Measurements from ENCODE around the gene MGME1. TPM values are rescaled to one million over a fixed set of nuclear protein-coding genes. Genes with fewer than 3 reads are reported as not detected.

Gene MGME1
- total RNA-seq, 1 experiment from 2014 or later, result 24.0 TPM

DNA sequence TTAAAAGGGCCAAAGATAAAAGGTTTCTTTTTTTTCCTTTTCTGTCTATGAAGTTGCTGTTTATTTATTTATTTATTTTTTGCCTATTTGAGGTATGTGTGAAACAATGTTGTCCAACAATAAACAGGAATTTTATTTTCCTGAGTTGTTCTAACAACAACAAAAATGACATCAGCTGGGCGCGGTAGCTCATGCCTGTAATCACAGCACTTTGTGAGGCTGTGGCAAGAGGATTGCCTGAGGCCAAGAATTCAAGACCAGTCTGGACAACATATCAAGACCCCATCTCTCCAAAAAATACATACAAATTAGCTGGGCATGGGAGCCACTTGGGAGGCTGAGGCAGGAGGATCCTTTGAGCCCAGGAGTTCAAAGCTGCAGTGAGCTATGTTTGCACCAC is 44.1 kb downstream of the MGME1 start:
- ChIA-PET POLR2A (interaction anchor here (0.6 kb wide), 1 partner anchor 454 kb away, joined by 3 read pairs; the partner anchor contains the start of gene DZANK1), CTCF (interaction anchor here (0.6 to 1.1 kb wide), 3 partner anchors 16 to 464 kb away, joined by 3 to 5 read pairs (median 4); no protein-coding TSS in a partner anchor)
- intact Hi-C loops (cut with micrococcal nuclease), result no loop called here
- DNase-seq (ENCODE audit: unreplicated experiment), result no peak
- H3K9me3 Mint-ChIP-seq (ENCODE audit: unreplicated experiment), result no peaks in the 10 kb centered on the region
- no peaks in the 10 kb centered on the region for H3K27me3 Mint-ChIP-seq (ENCODE audit: insufficient read depth, unreplicated experiment)
- H3K4me3 Mint-ChIP-seq (ENCODE audit: unreplicated experiment), result no peak overlapping the region
- no peaks in the 10 kb centered on the region for H3K4me1 Mint-ChIP-seq (ENCODE audit: insufficient read depth, unreplicated experiment)
- no peak overlapping the region for H3K27ac Mint-ChIP-seq (ENCODE audit: low read depth, unreplicated experiment)
- TF ChIP-seq CTCF (IDR thresholded peaks at IDR 0.05; ENCODE audit: unreplicated experiment), result no peak
- BruUV-seq (replicated peaks), result no TSS peak
- H3K36me3 Mint-ChIP-seq (ENCODE audit: insufficient read depth, unreplicated experiment), result no peaks in the 10 kb centered on the region

DNA sequence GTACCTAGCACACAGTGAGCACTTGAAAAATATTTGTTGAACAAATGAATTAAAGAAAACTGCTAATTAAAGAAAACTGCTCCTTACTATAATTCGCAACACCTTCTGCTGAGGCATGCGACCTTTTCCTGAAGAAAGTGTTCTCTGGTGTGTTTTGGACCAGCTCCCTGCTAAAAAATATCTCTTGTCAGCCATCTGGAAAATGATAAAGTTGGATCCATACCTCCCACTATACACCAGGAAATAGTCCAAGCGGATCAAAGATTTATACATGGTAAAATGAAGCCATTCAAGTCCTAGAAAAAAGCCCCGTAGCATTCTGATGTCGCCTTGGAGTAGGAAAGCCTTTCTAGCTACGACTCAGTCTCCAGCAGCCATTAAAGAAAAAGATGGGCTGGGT is 45.6 kb downstream of the MGME1 start:
- no peak for DNase-seq (ENCODE audit: unreplicated experiment)
- intact Hi-C loops (cut with micrococcal nuclease), result no loop called here
- no peak overlapping the region for H3K4me3 Mint-ChIP-seq (ENCODE audit: unreplicated experiment)
- ChIA-PET CTCF (interaction anchor here (0.7 to 2.2 kb wide), 2 partner anchors 18 to 1253 kb away, joined by 4 to 5 read pairs; no protein-coding TSS in a partner anchor), POLR2A (no interaction called here)
- no peaks in the 10 kb centered on the region for H3K9me3 Mint-ChIP-seq (ENCODE audit: unreplicated experiment)
- H3K27me3 Mint-ChIP-seq (ENCODE audit: insufficient read depth, unreplicated experiment), result no peaks in the 10 kb centered on the region
- no peak overlapping the region for H3K27ac Mint-ChIP-seq (ENCODE audit: low read depth, unreplicated experiment)
- H3K36me3 Mint-ChIP-seq (ENCODE audit: insufficient read depth, unreplicated experiment), result no peaks in the 10 kb centered on the region
- BruUV-seq (replicated peaks), result no TSS peak
- no peak for TF ChIP-seq CTCF (IDR thresholded peaks at IDR 0.05; ENCODE audit: unreplicated experiment)
- H3K4me1 Mint-ChIP-seq (ENCODE audit: insufficient read depth, unreplicated experiment), result no peaks in the 10 kb centered on the region

DNA sequence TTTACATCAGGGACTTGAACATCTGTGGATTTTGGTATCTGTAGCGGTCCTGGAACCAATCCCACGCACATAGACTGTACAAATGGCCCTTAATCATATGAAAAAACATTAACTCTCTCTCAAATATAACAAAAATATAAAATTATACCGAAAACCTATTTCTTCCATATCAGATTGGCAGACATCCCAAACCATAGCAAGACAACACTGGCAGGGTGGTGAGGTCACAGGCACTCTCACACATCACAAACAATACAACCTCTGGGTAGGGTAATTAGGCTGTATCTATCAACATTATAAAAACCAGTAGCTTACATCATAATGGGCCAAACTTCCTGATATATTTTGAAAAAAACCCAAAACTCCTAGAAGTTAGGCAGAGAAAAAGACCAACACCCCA is 48.0 kb downstream of the MGME1 start:
- no peak overlapping the region for H3K27ac Mint-ChIP-seq (ENCODE audit: low read depth, unreplicated experiment)
- no peaks in the 10 kb centered on the region for H3K36me3 Mint-ChIP-seq (ENCODE audit: insufficient read depth, unreplicated experiment)
- no TSS peak for BruUV-seq (replicated peaks)
- H3K27me3 Mint-ChIP-seq (ENCODE audit: insufficient read depth, unreplicated experiment), result no peaks in the 10 kb centered on the region
- no peak for TF ChIP-seq CTCF (IDR thresholded peaks at IDR 0.05; ENCODE audit: unreplicated experiment)
- POLR2A ChIA-PET, result no interaction called here
- no peaks in the 10 kb centered on the region for H3K4me1 Mint-ChIP-seq (ENCODE audit: insufficient read depth, unreplicated experiment)
- H3K9me3 Mint-ChIP-seq (ENCODE audit: unreplicated experiment), result no peaks in the 10 kb centered on the region
- no peak for DNase-seq (ENCODE audit: unreplicated experiment)
- intact Hi-C loops (cut with micrococcal nuclease), result no loop called here
- no peak overlapping the region for H3K4me3 Mint-ChIP-seq (ENCODE audit: unreplicated experiment)
- CTCF ChIA-PET, result interaction anchor here (0.7 to 1.1 kb wide), 2 partner anchors 15 to 176 kb away, joined by 3 to 4 read pairs; no protein-coding TSS in a partner anchor

DNA sequence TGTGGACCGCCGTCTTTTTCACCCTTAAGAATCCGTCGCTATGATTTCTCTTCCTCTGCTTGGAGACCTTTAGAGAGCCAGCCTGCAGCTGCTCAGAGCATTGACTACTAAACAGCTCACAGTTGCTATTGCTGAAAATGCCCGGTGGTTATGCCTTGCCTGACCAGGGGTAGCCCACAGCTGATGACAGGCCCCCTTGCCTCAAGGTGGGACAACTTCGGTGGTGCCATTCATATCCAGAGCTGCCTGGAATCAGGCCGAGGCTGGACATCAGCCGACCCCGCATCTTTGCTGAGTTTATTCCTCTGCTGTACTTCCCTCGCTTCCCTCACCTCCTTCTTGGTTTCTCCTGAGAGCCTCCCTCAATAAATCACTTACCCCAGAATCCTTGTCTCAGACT is 49.3 kb downstream of the MGME1 start:
- Mint-ChIP-seq H3K4me1 (ENCODE audit: insufficient read depth, unreplicated experiment) (no peaks in the 10 kb centered on the region), H3K4me3 (ENCODE audit: unreplicated experiment) (no peak overlapping the region), H3K9me3 (ENCODE audit: unreplicated experiment) (no peaks in the 10 kb centered on the region), H3K27ac (ENCODE audit: low read depth, unreplicated experiment) (no peak overlapping the region), H3K36me3 (ENCODE audit: insufficient read depth, unreplicated experiment) (no peaks in the 10 kb centered on the region), H3K27me3 (ENCODE audit: insufficient read depth, unreplicated experiment) (no peaks in the 10 kb centered on the region)
- BruUV-seq (replicated peaks), result no TSS peak
- CTCF ChIA-PET, result interaction anchor here (0.7 to 1.4 kb wide), 4 partner anchors 11 to 659 kb away, joined by 3 to 6 read pairs (median 4); no protein-coding TSS in a partner anchor
- no peak for DNase-seq (ENCODE audit: unreplicated experiment)
- TF ChIP-seq CTCF (IDR thresholded peaks at IDR 0.05; ENCODE audit: unreplicated experiment), result no peak
- intact Hi-C loops (cut with micrococcal nuclease), result no loop called here
- POLR2A ChIA-PET, result interaction anchor here (0.5 kb wide), 1 partner anchor 1282 kb away, joined by 3 read pairs; no protein-coding TSS in a partner anchor

Measured in MCF 10A (cell line).